GM23338 (cell line): ENCODE results near the gene TIPIN. TPM values are rescaled to one million over a fixed set of nuclear protein-coding genes. Genes with fewer than 3 reads are reported as not detected.

Experiments used
- ATAC-seq: fragments of 200-7000 bp; cut with Tn5 transposase; 3 replicates; pipeline ENCODE4 v1.9.1; 2020
- DNase-seq: peaks from one replicate; pipeline ENCODE4 v3.0.0-alpha.2; 2015; ENCODE audit warnings: low spot score
- H2AFZ ChIP-seq: fragments of 200-600 bp; sonication (generic); 2 replicates; pipeline ENCODE4 v1.8.0; 2016; ENCODE audit warnings: antibody characterized with exemption, mild to moderate bottlenecking, moderate library complexity
- H3F3A ChIP-seq: fragments of 200-600 bp; sonication (generic); replicated peaks from 2 replicates; pipeline ENCODE4 v1.8.0; 2017; ENCODE audit warnings: antibody characterized with exemption, mixed run types, low read depth
- H3K27ac ChIP-seq: fragments of 200-600 bp; sonication (generic); 2 replicates; pipeline ENCODE4 v1.6.1; 2016; ENCODE audit warnings: low read depth
- H3K27me3 ChIP-seq: fragments of 200-600 bp; sonication (generic); 2 replicates; pipeline ENCODE4 v1.8.0; 2016; ENCODE audit warnings: mild to moderate bottlenecking, mixed run types, moderate library complexity; ENCODE audit not compliant: insufficient read depth
- H3K36me3 ChIP-seq: fragments of 200-600 bp; sonication (generic); 2 replicates; pipeline ENCODE4 v1.8.0; 2016; ENCODE audit warnings: mild to moderate bottlenecking; ENCODE audit not compliant: insufficient read depth
- H3K4me1 ChIP-seq: fragments of 200-600 bp; sonication (generic); 2 replicates; pipeline ENCODE4 v1.8.0; 2016; ENCODE audit warnings: mild to moderate bottlenecking, moderate library complexity; ENCODE audit not compliant: insufficient read depth
- H3K4me2 ChIP-seq: fragments of 200-600 bp; sonication (generic); 2 replicates; pipeline ENCODE4 v1.7.1; 2017; ENCODE audit warnings: mixed run types
- H3K4me3 ChIP-seq: fragments of 200-600 bp; sonication (generic); 2 replicates; pipeline ENCODE4 v1.6.1; 2016; ENCODE audit warnings: mixed run types
- H3K79me2 ChIP-seq: fragments of 200-600 bp; sonication (generic); replicated peaks from 2 replicates; pipeline ENCODE4 v1.8.0; 2017; ENCODE audit warnings: mild to moderate bottlenecking; ENCODE audit not compliant: insufficient read depth
- H3K9me2 ChIP-seq: fragments of 200-600 bp; sonication (generic); 2 replicates; pipeline ENCODE4 v1.8.0; 2017; ENCODE audit not compliant: insufficient read depth
- H4K20me1 ChIP-seq: fragments of 200-600 bp; sonication (generic); replicated peaks from 2 replicates; pipeline ENCODE4 v1.8.0; 2017; ENCODE audit warnings: mild to moderate bottlenecking; ENCODE audit not compliant: insufficient read depth
- H3K27ac Mint-ChIP-seq: 2 replicates; pipeline ENCODE4 v1.8.0; 2020; ENCODE audit warnings: inconsistent platforms, mild to moderate bottlenecking, moderate library complexity, mixed read lengths
- H3K27me3 Mint-ChIP-seq: 3 replicates; pipeline ENCODE4 v1.8.0; 2022; ENCODE audit warnings: low read depth, mild to moderate bottlenecking, moderate library complexity, mixed read lengths, inconsistent platforms; ENCODE audit not compliant: insufficient read depth, poor library complexity
- H3K36me3 Mint-ChIP-seq: 3 replicates; pipeline ENCODE4 v1.8.0; 2021; ENCODE audit warnings: low read depth, mild to moderate bottlenecking, inconsistent platforms, moderate library complexity, mixed read lengths
- H3K4me1 Mint-ChIP-seq: 3 replicates; pipeline ENCODE4 v1.8.0; 2020; ENCODE audit warnings: mild to moderate bottlenecking, inconsistent platforms, mixed read lengths
- H3K4me3 Mint-ChIP-seq: 3 replicates; pipeline ENCODE4 v1.8.0; 2021; ENCODE audit warnings: moderate library complexity, mild to moderate bottlenecking, inconsistent platforms, mixed read lengths
- H3K9me3 Mint-ChIP-seq: 3 replicates; pipeline ENCODE4 v1.8.0; 2020; ENCODE audit warnings: moderate library complexity, mild to moderate bottlenecking, inconsistent platforms, mixed read lengths
- CREB1 ChIP-seq: fragments of 250-450 bp; sonication (Bioruptor Pico); IDR thresholded peaks from 2 replicates; pipeline ENCODE4 v1.5.0; 2020; ENCODE audit warnings: low read depth, mild to moderate bottlenecking, moderate library complexity
- ETS1 ChIP-seq: IDR thresholded peaks from 2 replicates; pipeline ENCODE4 v1.6.1; 2016; ENCODE audit warnings: antibody characterized with exemption
- EZH2 ChIP-seq: fragments of 200-600 bp; sonication (generic); IDR thresholded peaks from one replicate; pipeline ENCODE4 v1.8.0; 2017; ENCODE audit warnings: antibody characterized with exemption, mild to moderate bottlenecking, low read depth; ENCODE audit not compliant: unreplicated experiment
- EZH2phosphoT487 ChIP-seq: fragments of 200-600 bp; sonication (generic); IDR thresholded peaks from one replicate; pipeline ENCODE4 v1.8.1; 2018; ENCODE audit warnings: antibody characterized with exemption; ENCODE audit not compliant: unreplicated experiment
- JUNB ChIP-seq: IDR thresholded peaks from one replicate; pipeline ENCODE4 v1.6.1; 2016; ENCODE audit warnings: antibody characterized with exemption; ENCODE audit not compliant: unreplicated experiment
- NANOG ChIP-seq: IDR thresholded peaks from 2 replicates; pipeline ENCODE4 v1.6.1; 2016; ENCODE audit warnings: antibody characterized with exemption, borderline replicate concordance
- POLR2AphosphoS5 ChIP-seq: IDR thresholded peaks from 2 replicates; pipeline ENCODE4 v1.6.1; 2016; ENCODE audit warnings: antibody characterized with exemption, low read depth
- STAT1 ChIP-seq: IDR thresholded peaks from one replicate; pipeline ENCODE4 v1.6.1; 2016; ENCODE audit warnings: antibody characterized with exemption; ENCODE audit not compliant: unreplicated experiment
- ZNF114 ChIP-seq: fragments of 250-450 bp; sonication (Bioruptor Pico); IDR thresholded peaks from 2 replicates; pipeline ENCODE4 v1.5.0; 2020; ENCODE audit warnings: mild to moderate bottlenecking, moderate library complexity
- ZNF331 ChIP-seq: fragments of 250-450 bp; sonication (Bioruptor Pico); IDR thresholded peaks from 2 replicates; pipeline ENCODE4 v1.5.0; 2020; ENCODE audit warnings: low read depth, mild to moderate bottlenecking, moderate library complexity
- polyA plus RNA-seq: library from polyadenylated mRNA; unstranded; fragments of >200 nt; fragmentation: Nextera tagmentation; extraction: Ambion mirVana; gene quantifications from 2 replicates; pipeline ENCODE4 v1.2.1, GENCODE V29; 2016
- total RNA-seq: library from RNA; depleted of rRNA; stranded (reverse); fragments of >200 nt; shearing (Covaris generic); gene quantifications from 2 replicates; pipeline ENCODE4 v1.2.3, GENCODE V29; 2014
- TF ChIP-seq, protein P1 (sequence below): IDR thresholded peaks from one replicate; pipeline ENCODE4 v1.6.1; 2018; ENCODE audit warnings: antibody characterized with exemption; ENCODE audit not compliant: unreplicated experiment
- TF ChIP-seq, protein P2 (sequence below), 2 experiments: fragments of 200-600 bp in 1 of 2; sonication (generic) in 1 of 2; conservative IDR thresholded peaks; 2 replicates each; pipeline versions ENCODE4 v1.5.1 to v1.6.1; 2016 to 2017; ENCODE audit warnings: antibody characterized with exemption in 2 of 2, low read depth in 2 of 2, mild to moderate bottlenecking in 2 of 2, moderate library complexity in 1 of 2

The TIPIN gene
- total and polyA plus RNA-seq, 2 experiments from 2014 or later = 25.3 to 39.1 TPM

- TF ChIP-seq, protein P1, sequence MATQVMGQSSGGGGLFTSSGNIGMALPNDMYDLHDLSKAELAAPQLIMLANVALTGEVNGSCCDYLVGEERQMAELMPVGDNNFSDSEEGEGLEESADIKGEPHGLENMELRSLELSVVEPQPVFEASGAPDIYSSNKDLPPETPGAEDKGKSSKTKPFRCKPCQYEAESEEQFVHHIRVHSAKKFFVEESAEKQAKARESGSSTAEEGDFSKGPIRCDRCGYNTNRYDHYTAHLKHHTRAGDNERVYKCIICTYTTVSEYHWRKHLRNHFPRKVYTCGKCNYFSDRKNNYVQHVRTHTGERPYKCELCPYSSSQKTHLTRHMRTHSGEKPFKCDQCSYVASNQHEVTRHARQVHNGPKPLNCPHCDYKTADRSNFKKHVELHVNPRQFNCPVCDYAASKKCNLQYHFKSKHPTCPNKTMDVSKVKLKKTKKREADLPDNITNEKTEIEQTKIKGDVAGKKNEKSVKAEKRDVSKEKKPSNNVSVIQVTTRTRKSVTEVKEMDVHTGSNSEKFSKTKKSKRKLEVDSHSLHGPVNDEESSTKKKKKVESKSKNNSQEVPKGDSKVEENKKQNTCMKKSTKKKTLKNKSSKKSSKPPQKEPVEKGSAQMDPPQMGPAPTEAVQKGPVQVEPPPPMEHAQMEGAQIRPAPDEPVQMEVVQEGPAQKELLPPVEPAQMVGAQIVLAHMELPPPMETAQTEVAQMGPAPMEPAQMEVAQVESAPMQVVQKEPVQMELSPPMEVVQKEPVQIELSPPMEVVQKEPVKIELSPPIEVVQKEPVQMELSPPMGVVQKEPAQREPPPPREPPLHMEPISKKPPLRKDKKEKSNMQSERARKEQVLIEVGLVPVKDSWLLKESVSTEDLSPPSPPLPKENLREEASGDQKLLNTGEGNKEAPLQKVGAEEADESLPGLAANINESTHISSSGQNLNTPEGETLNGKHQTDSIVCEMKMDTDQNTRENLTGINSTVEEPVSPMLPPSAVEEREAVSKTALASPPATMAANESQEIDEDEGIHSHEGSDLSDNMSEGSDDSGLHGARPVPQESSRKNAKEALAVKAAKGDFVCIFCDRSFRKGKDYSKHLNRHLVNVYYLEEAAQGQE = no peak
- TF ChIP-seq JUNB = no peak
Measured at GRCh38 chr15:66296186-66296585, 60.3 kb downstream of the TIPIN start (continued).

DNA sequence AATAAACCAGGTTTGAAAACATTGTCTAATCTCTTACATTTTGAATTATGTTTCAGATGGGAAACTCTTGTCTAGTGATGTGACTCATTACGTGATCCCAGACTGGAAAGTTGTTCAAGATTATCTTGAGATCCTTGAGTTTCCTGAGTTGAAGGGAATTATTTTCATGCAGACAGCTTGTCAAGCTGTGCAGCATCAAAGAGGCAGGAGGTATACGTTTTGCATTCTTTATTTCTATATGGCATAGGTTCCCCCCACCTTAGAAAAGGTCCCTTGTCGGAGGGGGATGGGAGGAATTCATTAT, 61.6 kb downstream of the TIPIN start:
- H2AFZ ChIP-seq = no peak overlapping the region
- no peak for ATAC-seq
- H3K4me1 Mint-ChIP-seq = peaks cover 40% of the 10 kb centered on the region
- peak overlapping the region; percentile 97 for H3K4me2 ChIP-seq
- no peaks in the 10 kb centered on the region for H3K36me3 ChIP-seq
- H4K20me1 ChIP-seq = no peaks in the 10 kb centered on the region
- H3F3A ChIP-seq = no peaks in the 10 kb centered on the region; the same call in 1 of the 2 replicates
- peaks cover 6% of the 10 kb centered on the region; the same call in 2 of the 3 replicates for H3K36me3 Mint-ChIP-seq
- peak overlapping the region; percentile 80 for H3K4me3 ChIP-seq
- H3K27ac Mint-ChIP-seq = no peak overlapping the region
- H3K27me3 Mint-ChIP-seq = peaks cover 8% of the 10 kb centered on the region
- H3K9me2 ChIP-seq = no peaks in the 10 kb centered on the region
- DNase-seq = no peak
- H3K4me3 Mint-ChIP-seq = peak overlapping the region; percentile 83
- no peaks in the 10 kb centered on the region for H3K9me3 Mint-ChIP-seq
- H3K4me1 ChIP-seq = peaks cover 30% of the 10 kb centered on the region
- peaks cover 9% of the 10 kb centered on the region; the same call in 1 of the 2 replicates for H3K79me2 ChIP-seq
- H3K27ac ChIP-seq = no peak overlapping the region
- H3K27me3 ChIP-seq = no peaks in the 10 kb centered on the region
- TF ChIP-seq EZH2phosphoT487 (no peak), ZNF331 (CRISPR knock-in tag) (no peak), ZNF114 (CRISPR knock-in tag) (no peak), EZH2 (no peak), POLR2AphosphoS5 (no peak), CREB1 (CRISPR knock-in tag) (no peak), JUNB (no peak), STAT1 (no peak), ETS1 (no peak), NANOG (no peak)
- TF ChIP-seq, protein P1 = no peak
- TF ChIP-seq, protein P2, sequence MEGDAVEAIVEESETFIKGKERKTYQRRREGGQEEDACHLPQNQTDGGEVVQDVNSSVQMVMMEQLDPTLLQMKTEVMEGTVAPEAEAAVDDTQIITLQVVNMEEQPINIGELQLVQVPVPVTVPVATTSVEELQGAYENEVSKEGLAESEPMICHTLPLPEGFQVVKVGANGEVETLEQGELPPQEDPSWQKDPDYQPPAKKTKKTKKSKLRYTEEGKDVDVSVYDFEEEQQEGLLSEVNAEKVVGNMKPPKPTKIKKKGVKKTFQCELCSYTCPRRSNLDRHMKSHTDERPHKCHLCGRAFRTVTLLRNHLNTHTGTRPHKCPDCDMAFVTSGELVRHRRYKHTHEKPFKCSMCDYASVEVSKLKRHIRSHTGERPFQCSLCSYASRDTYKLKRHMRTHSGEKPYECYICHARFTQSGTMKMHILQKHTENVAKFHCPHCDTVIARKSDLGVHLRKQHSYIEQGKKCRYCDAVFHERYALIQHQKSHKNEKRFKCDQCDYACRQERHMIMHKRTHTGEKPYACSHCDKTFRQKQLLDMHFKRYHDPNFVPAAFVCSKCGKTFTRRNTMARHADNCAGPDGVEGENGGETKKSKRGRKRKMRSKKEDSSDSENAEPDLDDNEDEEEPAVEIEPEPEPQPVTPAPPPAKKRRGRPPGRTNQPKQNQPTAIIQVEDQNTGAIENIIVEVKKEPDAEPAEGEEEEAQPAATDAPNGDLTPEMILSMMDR (conservative IDR thresholded peaks at IDR 0.05; ENCODE audit: low read depth in 2 of 2) = no peak
